Adrenal gland (tissue), 12 donors: ENCODE data around the gene FAM83E. TPM values are rescaled to one million over a fixed set of nuclear protein-coding genes. Genes with fewer than 3 reads are reported as not detected.

ENCODE experiments used
- DNase-seq, 7 donors: peaks; one replicate each; pipeline ENCODE4 v3.0.0-alpha.2; 2019 to 2020
- H3K27ac ChIP-seq, 5 donors: fragments of 200-600 bp; sonication (generic) in 4 of 5; 1 replicate in 3 of 5; 2 replicates in 2 of 5; pipeline versions ENCODE4 v1.5.1 to v1.8.0; 2016 to 2020; ENCODE audit warnings: mild to moderate bottlenecking in 1 of 5
- H3K27me3 ChIP-seq: fragments of 200-600 bp; 2 replicates; pipeline ENCODE4 v1.8.0; 2021
- H3K36me3 ChIP-seq, 2 donors: fragments of 200-600 bp; replicated peaks in 1 of 2; 1 replicate in 1 of 2; 2 replicates in 1 of 2; pipeline versions ENCODE4 v1.5.1 to v1.8.0; 2018 to 2022
- H3K4me1 ChIP-seq, 2 donors: fragments of 200-600 bp; replicated peaks in 1 of 2; 1 replicate in 1 of 2; 2 replicates in 1 of 2; pipeline versions ENCODE4 v1.5.1 to v1.8.0; 2018 to 2021
- H3K4me3 ChIP-seq, 4 donors: fragments of 200-600 bp; sonication (generic) in 3 of 4; one replicate each; pipeline ENCODE4 v1.5.1; 2016 to 2018
- H3K9me3 ChIP-seq, 3 donors: fragments of 200-600 bp; sonication (generic) in 1 of 3; replicated peaks in 1 of 3; 1 replicate in 2 of 3; 2 replicates in 1 of 3; pipeline versions ENCODE4 v1.5.1 to v1.8.0; 2016 to 2021
- POLR2A ChIP-seq, 2 donors: fragments of 450-650 bp; IDR thresholded peaks; one replicate each; pipeline ENCODE4 v1.6.1; 2017; ENCODE audit warnings: antibody characterized with exemption in 2 of 2, mild to moderate bottlenecking in 2 of 2, moderate library complexity in 1 of 2
- WGBS, 4 donors: extraction: QIAGEN DNeasy Blood & Tissue Kit in 2 of 4; methylation state at CpG; one replicate each; pipeline versions ENCODE4 v1.1.5 to v1.1.7; 2013 to 2017; 5-methylcytosine and 5-hydroxymethylcytosine counted together
- intact Hi-C, 2 donors: fragments of 100-400 bp; cut with DNase I; formaldehyde crosslinking; loops; one replicate each; pipeline versions ENCODE4 v1.14.1 to v1.15.0; 2022 to 2023
- polyA plus RNA-seq, 3 donors: library from polyadenylated mRNA; stranded (reverse); fragments of 200-250 nt in 2 of 3; fragments of 350-450 nt in 1 of 3; fragmentation: Illumina TruSeq in 1 of 3; extraction: RNeasy Lipid Tissue Mini Kit (QIAGEN cat#74804) in 1 of 3; gene quantifications; one replicate each; pipeline ENCODE4 v1.2.3, GENCODE V29; 2013 to 2014
- total RNA-seq, 9 donors: library from RNA; depleted of rRNA in 4 of 9; stranded (reverse); fragments of >200 nt in 4 of 9; fragments of 120-200 nt in 1 of 9; fragmentation: NEBNext Ultra II Directional in 1 of 9; extraction: Animal tissue kit (Norgen Biotek cat#: 25700) in 1 of 9; gene quantifications; one replicate each; pipeline versions ENCODE4 v1.1.0 to v1.2.4, GENCODE V29; 2013 to 2023
- TF ChIP-seq, protein P1 (sequence below), 6 experiments: fragments of 450-650 bp in 4 of 6; fragments of 200-600 bp in 2 of 6; sonication (generic) in 1 of 6; IDR thresholded peaks; 1 replicate in 5 of 6; 2 replicates in 1 of 6; pipeline versions ENCODE4 v1.5.1 to v1.8.0; 2016 to 2021; ENCODE audit warnings: antibody characterized with exemption in 6 of 6, mild to moderate bottlenecking in 2 of 6, moderate library complexity in 1 of 6
- donor health status: healthy with polysubstance abuse.
- donor health status: Bipolar disorder and iron deficiency.
- donor health status: DM: yes; HTN: yes; CAD: no.
- donor health status: DM: no; HTN: no; CAD: no.
- donor health status: DM: no; HTN: no; CAD: no.
- donor health status: DM: yes; HTN: yes; CAD: no.

The FAM83E gene
- total and polyA plus RNA-seq, 12 donors, result 0.17 to 1.6 (median 0.49) TPM; not detected in 8

DNA sequence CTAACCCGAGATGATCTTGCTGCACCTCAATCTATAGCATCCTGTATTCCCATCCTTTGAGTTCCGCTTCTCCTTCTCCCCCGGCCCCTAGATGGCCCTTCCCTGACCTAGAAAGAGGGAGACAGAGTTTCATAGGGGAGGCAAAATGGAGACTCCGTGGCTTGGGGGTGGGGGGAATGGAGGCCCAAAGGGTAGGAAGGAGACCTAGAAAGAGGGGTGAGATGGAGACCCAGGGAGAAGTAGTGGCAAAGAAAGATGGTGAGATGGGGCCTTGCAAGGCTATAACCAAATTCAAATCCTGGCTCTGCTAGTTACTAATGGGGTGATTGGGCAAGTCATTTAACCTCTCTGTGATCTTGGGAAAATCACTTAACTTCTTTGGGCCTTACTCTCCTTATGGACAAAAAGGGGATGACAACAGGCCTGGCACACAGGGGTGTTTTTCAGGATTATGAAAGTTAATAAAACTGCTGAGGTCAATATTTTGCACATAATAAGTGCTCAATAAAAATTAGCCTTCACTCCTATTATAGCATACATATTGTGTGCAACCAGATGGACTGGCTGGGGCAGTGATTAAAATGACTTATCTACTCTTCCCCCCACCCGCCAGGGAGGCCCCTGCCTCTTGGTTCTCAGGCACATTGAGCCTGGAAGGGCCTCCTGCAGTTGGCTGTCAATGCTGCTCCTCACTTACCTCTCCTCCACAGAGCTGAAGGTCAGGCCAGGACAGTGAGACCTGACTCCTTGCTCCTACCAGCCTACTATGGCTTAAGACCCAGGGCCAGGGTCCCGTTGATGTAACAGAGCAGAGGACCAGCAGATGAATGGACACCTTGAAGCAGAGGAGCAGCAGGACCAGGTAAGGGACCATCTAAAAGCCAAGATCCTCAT lies 5.1 kb upstream of the FAM83E start:
- TF ChIP-seq, protein P1, sequence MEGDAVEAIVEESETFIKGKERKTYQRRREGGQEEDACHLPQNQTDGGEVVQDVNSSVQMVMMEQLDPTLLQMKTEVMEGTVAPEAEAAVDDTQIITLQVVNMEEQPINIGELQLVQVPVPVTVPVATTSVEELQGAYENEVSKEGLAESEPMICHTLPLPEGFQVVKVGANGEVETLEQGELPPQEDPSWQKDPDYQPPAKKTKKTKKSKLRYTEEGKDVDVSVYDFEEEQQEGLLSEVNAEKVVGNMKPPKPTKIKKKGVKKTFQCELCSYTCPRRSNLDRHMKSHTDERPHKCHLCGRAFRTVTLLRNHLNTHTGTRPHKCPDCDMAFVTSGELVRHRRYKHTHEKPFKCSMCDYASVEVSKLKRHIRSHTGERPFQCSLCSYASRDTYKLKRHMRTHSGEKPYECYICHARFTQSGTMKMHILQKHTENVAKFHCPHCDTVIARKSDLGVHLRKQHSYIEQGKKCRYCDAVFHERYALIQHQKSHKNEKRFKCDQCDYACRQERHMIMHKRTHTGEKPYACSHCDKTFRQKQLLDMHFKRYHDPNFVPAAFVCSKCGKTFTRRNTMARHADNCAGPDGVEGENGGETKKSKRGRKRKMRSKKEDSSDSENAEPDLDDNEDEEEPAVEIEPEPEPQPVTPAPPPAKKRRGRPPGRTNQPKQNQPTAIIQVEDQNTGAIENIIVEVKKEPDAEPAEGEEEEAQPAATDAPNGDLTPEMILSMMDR (IDR thresholded peaks at IDR 0.05), result peak in 3 of 6 experiments; percentile 22 to 42 (median 28)
- no peak for TF ChIP-seq POLR2A (IDR thresholded peaks at IDR 0.05)
- H3K36me3 ChIP-seq, result peaks cover 0 to 27% of the 10 kb centered on the region in 2 donors
- peak overlapping the region in 2 of 4 donors; percentile 82 to 97 for H3K4me3 ChIP-seq
- H3K4me1 ChIP-seq, result peaks cover 33 to 44% of the 10 kb centered on the region in 2 donors
- H3K27ac ChIP-seq, result peak overlapping the region; percentile 84 to 96 (median 92)
- H3K9me3 ChIP-seq, result no peaks in the 10 kb centered on the region
- peak in 4 of 7 donors; percentile 26 to 69 (median 48) for DNase-seq
- 29 to 32% (median 32%) methylated on average over 6 of the region's 6 CpGs for WGBS, 4 donors
- intact Hi-C loops, result no loop called here
- no peaks in the 10 kb centered on the region for H3K27me3 ChIP-seq

DNA sequence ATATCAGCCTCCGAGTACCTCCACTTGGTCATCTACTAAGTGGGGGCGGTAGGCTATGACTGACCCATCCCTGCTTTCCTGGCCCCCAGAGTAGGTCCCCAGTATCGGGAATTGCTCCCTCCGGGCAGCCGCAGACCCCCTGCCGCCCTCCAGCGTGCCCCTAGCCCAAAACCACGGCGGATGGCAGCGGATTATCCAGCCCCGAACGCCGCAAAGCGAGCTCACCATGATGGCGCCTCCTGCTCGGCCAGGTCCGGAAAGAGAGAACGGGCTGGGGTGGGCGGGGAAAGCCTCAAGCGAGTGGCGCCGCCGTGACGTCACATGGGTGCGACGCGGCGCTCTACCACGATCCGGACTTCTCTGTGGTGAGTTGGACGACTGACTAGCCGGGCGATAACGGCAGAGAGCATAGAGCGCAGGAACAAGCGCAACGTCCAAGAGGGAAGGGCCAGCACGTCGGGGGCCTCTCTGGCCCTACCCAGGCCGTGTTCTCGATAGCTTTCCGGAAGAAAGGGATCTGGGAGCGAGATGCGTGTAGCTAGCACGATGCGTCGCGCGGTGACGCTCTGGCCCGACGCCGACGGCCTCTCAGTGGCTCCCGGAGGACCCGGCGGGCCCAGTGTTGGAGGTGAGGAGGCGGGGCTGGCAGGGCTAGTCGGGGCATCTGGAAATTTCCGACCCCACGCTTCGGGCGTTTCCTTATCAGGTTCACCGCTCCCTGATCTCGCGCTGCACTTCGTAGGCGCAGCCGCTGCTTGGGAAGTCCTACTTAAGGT lies 4.2 kb upstream of the FAM83E start, which contains the start of the genes RPL18 and SPHK2:
TSS of gene RPL18 (minus strand) at position 263 of the 776 bp plus-strand sequence. CDS start at position 228, 35 bp downstream.
TSS of gene SPHK2 (plus strand) at position 591 of the 776 bp plus-strand sequence. CDS start 1,009 bp downstream, outside the sequence.
- DNase-seq, result peak; percentile 97 to 100 (median 98)
- Histone ChIP-seq H3K9me3 (no peaks in the 10 kb centered on the region), H3K27ac (peak within 1 kb of the TSS; percentile 84 to 96 (median 92)), H3K4me3 (peak within 1 kb of the TSS; percentile 38 to 97 (median 88)), H3K4me1 (peaks cover 26 to 45% of the 10 kb centered on the region in 2 donors), H3K27me3 (no peaks in the 10 kb centered on the region), H3K36me3 (peaks cover 0 to 30% of the 10 kb centered on the region in 2 donors)
- intact Hi-C loops, result no loop called here
- WGBS, 4 donors, result 0 to 1% (median 0%) methylated on average over 10 to 69 of the region's 69 CpGs
- TF ChIP-seq, protein P1 (IDR thresholded peaks at IDR 0.05), result peak in 1 of 6 experiments; percentile 14
- peak; percentile 86 to 98 for TF ChIP-seq POLR2A (IDR thresholded peaks at IDR 0.05)

DNA sequence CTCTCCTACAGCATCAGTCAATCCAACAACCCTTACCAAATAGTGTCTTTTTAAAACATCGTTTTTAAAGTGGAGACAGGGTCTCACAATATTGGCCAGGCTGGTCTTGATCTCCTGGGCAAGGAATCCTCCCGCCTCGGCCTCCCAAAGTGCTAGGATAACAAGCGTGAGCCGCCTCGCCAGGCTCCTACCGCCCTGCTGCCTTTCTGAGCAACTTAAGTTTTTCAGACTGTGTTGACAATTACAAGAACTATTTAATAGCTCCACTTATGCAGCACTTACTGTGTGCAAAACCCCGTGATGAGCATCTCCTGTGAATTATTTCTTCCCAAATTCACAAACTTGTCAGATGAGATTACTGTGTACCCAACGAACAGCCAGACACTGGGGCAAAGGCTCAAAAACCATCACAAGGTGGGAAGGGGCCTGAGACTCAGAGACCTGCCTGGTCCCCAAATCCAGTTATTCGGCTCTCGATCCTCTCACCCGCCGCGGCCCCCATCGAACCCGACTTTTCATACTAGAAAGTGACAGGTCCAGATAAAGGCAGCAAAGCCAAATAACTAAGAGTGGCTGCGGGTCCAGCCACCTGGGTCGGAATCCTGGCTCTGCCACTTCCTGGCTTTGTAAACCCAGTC lies 3.5 kb upstream of the FAM83E start:
- 1 to 6% (median 2%) methylated on average over 10 to 18 of the region's 18 CpGs for WGBS, 4 donors
- no peaks in the 10 kb centered on the region for H3K9me3 ChIP-seq
- peak overlapping the region; percentile 38 to 97 (median 88) for H3K4me3 ChIP-seq
- DNase-seq, result peak in 5 of 7 donors; percentile 25 to 72 (median 50)
- peak overlapping the region; percentile 47 to 96 (median 92) for H3K27ac ChIP-seq
- peaks cover 0 to 30% of the 10 kb centered on the region in 2 donors for H3K36me3 ChIP-seq
- peaks cover 21 to 40% of the 10 kb centered on the region in 2 donors for H3K4me1 ChIP-seq
- no peaks in the 10 kb centered on the region for H3K27me3 ChIP-seq
- intact Hi-C loops, result no loop called here
- no peak for TF ChIP-seq POLR2A (IDR thresholded peaks at IDR 0.05)
- TF ChIP-seq, protein P1 (IDR thresholded peaks at IDR 0.05), result no peak
